Fibroblast of pulmonary artery (primary cell): ENCODE measurements around the gene SLC6A11.

Experiments used
- DNase-seq: peaks from one replicate; pipeline ENCODE4 v3.0.0-alpha.2; 2010; ENCODE audit warnings: low read depth
- H3K4me3 ChIP-seq: replicated peaks from 2 replicates; pipeline ENCODE4 v1.5.1; 2011; ENCODE audit warnings: low read depth, mild to moderate bottlenecking, control low read depth, low read length, moderate library complexity
- CTCF ChIP-seq: IDR thresholded peaks from 2 replicates; pipeline ENCODE4 v1.5.1; 2011; ENCODE audit warnings: mild to moderate bottlenecking, control low read depth, low read length, inconsistent platforms; ENCODE audit errors: missing control alignments

The SLC6A11 gene

GRCh38 chr3:10882851-10883250 lies 66.8 kb downstream of the SLC6A11 start:
- H3K4me3 ChIP-seq: no peak overlapping the region
- no peak for TF ChIP-seq CTCF
- DNase-seq: no peak

- DNase-seq: peak; percentile 8
- no peak overlapping the region for H3K4me3 ChIP-seq
- peak; percentile 37 for TF ChIP-seq CTCF
Measured at GRCh38 chr3:10883478-10884234, 67.6 kb downstream of the SLC6A11 start.

- no peak overlapping the region for H3K4me3 ChIP-seq
- no peak for DNase-seq
- no peak for TF ChIP-seq CTCF
Measured at GRCh38 chr3:10887015-10887414, 71.0 kb downstream of the SLC6A11 start.

- no peak for DNase-seq
- TF ChIP-seq CTCF: no peak
- no peak overlapping the region for H3K4me3 ChIP-seq
Measured at GRCh38 chr3:10888518-10889090, 72.6 kb downstream of the SLC6A11 start.

- DNase-seq: no peak
- no peak for TF ChIP-seq CTCF
- no peak overlapping the region for H3K4me3 ChIP-seq
Measured at GRCh38 chr3:10889206-10889960, 73.4 kb downstream of the SLC6A11 start.

- no peak for DNase-seq
- no peak for TF ChIP-seq CTCF
- no peak overlapping the region for H3K4me3 ChIP-seq
Measured at GRCh38 chr3:10890665-10891064, 74.6 kb downstream of the SLC6A11 start.
